Kidney (tissue), 14 donors: ENCODE measurements around the gene NALCN. TPM values are rescaled to one million over a fixed set of nuclear protein-coding genes. Genes with fewer than 3 reads are reported as not detected.

Experiments
- DNase-seq, 5 donors: peaks; one replicate each; pipeline ENCODE4 v3.0.0-alpha.2; 2013 to 2020
- FAIRE-seq: peaks from 2 replicates; lab custom pipeline; 2012; peaks lifted over from hg19 to GRCh38; lab: Jason Lieb, UNC
- H3K27ac ChIP-seq, 2 donors: one replicate each; pipeline ENCODE4 v1.7.0; 2013; ENCODE audit warnings: low read depth in 2 of 2, low read length in 2 of 2, inconsistent platforms in 1 of 2
- H3K27me3 ChIP-seq: one replicate; pipeline ENCODE4 v1.7.1; 2013; ENCODE audit warnings: low read length, inconsistent platforms; ENCODE audit not compliant: control insufficient read depth, insufficient read depth
- H3K36me3 ChIP-seq, 3 donors: one replicate each; pipeline versions ENCODE4 v1.7.0 to v1.7.1; 2013; ENCODE audit warnings: low read length in 3 of 3, control low read depth in 1 of 3, inconsistent platforms in 1 of 3; ENCODE audit not compliant: insufficient read depth in 3 of 3, control insufficient read depth in 2 of 3
- H3K4me1 ChIP-seq, 3 donors: one replicate each; pipeline versions ENCODE4 v1.7.0 to v1.7.1; 2013; ENCODE audit warnings: low read length in 3 of 3, inconsistent platforms in 1 of 3, low read depth in 1 of 3; ENCODE audit not compliant: control insufficient read depth in 2 of 3, insufficient read depth in 2 of 3
- H3K4me3 ChIP-seq, 3 donors: one replicate each; pipeline versions ENCODE4 v1.7.0 to v1.8.1; 2013; ENCODE audit warnings: low read length in 3 of 3, control low read depth in 1 of 3, inconsistent platforms in 1 of 3
- H3K9ac ChIP-seq, 3 donors: one replicate each; pipeline versions ENCODE4 v1.7.0 to v1.7.1; 2013; ENCODE audit warnings: low read length in 3 of 3, control low read depth in 1 of 3, inconsistent platforms in 1 of 3
- H3K9me3 ChIP-seq, 3 donors: one replicate each; pipeline versions ENCODE4 v1.7.0 to v1.7.1; 2013; ENCODE audit warnings: low read length in 3 of 3, control low read depth in 1 of 3, inconsistent platforms in 1 of 3; ENCODE audit not compliant: control insufficient read depth in 2 of 3, insufficient read depth in 1 of 3
- intact Hi-C: fragments of 100-400 bp; cut with DNase I; formaldehyde crosslinking; loops from one replicate; pipeline ENCODE4 v1.11.1; 2022
- polyA plus RNA-seq: library from polyadenylated mRNA; stranded (reverse); fragments of 350-450 nt; fragmentation: Illumina TruSeq; extraction: RNeasy Lipid Tissue Mini Kit (QIAGEN cat#74804); gene quantifications from one replicate; pipeline ENCODE4 v1.2.3, GENCODE V29; 2014; ENCODE audit warnings: low read depth, low replicate concordance; ENCODE audit not compliant: insufficient read depth
- total RNA-seq: library from RNA; stranded (reverse); fragmentation: NEBNext Ultra II Directional; extraction: Animal tissue kit (Norgen Biotek cat#: 25700); gene quantifications from one replicate; pipeline ENCODE4 v1.2.1, GENCODE V29; 2021
- TF ChIP-seq, protein P1 (sequence below): IDR thresholded peaks from 3 replicates; pipeline ENCODE4 v1.5.1; 2012; ENCODE audit warnings: mild to moderate bottlenecking, moderate library complexity, borderline replicate concordance; ENCODE audit not compliant: insufficient read depth; ENCODE audit errors: extremely low read depth
- donor health status: control.
- donor health status: control.
- donor health status: control.
- donor health status: control.
- donor health status: control.
- donor health status: DM: yes; HTN: yes; CAD: no.
- donor health status: Normal renal cell carcinoma (clear cell type).

Gene NALCN
- total and polyA plus RNA-seq, 2 donors from 2014 or later, result 0.43 to 2.4 TPM

DNA sequence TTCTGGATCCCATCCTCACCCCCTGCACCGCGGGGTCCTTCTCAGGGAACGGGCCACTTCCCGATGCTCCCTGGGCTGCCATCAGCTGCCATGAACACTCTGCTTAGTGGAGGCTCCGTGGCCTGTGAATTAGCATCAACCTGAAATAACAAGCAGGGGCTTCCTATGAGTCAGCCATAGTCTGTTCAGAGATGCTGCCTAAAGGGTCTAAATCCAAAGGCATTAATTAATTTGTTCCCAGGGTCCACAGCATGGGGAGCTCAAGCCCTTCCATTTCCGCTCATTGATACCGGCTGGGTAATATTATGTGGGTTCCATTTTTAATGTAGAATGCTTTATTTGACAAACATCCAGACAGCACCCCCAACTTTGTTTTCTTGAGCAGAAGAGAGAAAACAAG lies 399.8 kb downstream of the NALCN start:
- Histone ChIP-seq H3K9me3 (no peaks in the 10 kb centered on the region), H3K36me3 (no peaks in the 10 kb centered on the region), H3K27me3 (no peaks in the 10 kb centered on the region), H3K4me1 (no peaks in the 10 kb centered on the region), H3K27ac (no peak overlapping the region), H3K9ac (no peak overlapping the region), H3K4me3 (no peak overlapping the region)
- DNase-seq (no peak), FAIRE-seq (no peak)
- TF ChIP-seq, protein P1, sequence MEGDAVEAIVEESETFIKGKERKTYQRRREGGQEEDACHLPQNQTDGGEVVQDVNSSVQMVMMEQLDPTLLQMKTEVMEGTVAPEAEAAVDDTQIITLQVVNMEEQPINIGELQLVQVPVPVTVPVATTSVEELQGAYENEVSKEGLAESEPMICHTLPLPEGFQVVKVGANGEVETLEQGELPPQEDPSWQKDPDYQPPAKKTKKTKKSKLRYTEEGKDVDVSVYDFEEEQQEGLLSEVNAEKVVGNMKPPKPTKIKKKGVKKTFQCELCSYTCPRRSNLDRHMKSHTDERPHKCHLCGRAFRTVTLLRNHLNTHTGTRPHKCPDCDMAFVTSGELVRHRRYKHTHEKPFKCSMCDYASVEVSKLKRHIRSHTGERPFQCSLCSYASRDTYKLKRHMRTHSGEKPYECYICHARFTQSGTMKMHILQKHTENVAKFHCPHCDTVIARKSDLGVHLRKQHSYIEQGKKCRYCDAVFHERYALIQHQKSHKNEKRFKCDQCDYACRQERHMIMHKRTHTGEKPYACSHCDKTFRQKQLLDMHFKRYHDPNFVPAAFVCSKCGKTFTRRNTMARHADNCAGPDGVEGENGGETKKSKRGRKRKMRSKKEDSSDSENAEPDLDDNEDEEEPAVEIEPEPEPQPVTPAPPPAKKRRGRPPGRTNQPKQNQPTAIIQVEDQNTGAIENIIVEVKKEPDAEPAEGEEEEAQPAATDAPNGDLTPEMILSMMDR, result no peak
- intact Hi-C loops, result no loop called here

DNA sequence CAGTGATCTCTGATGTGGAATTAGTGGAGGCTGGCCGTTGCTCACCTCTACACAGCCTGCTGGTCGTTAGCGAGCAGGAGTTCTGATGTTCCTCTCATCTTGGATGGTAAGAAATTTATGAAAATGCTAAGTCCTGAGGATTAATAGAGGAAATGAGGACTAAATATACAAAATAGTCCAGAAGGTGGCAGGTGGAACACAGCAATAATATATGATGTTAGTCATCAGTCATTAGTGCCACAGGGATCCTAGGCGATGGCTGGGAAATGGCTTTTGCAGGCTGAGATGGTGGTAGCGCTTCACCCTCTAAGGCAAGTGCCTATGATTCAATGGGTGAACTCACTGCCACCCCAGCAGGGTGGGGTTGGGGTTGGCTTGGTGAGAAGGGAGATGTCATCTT lies 403.1 kb downstream of the NALCN start:
- TF ChIP-seq, protein P1, result no peak
- no peaks in the 10 kb centered on the region for H3K9me3 ChIP-seq

DNA sequence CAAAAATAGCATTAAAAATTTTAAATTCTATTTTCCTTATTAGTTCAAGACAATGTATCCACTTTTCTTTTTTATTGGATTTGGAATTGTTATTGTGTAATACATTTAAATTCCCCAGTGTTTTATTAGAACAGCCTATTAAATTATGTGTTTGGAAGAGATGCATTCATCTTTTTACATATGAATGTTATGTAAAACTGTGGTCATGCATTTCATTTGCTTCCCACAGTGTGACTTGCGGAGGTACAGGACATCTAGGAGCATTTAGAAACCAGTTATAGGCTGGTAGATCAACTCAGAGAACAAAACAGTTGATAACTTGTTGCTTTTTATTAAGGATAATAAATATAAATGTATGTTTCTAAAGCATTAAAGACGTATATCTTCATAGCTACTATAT lies 406.2 kb downstream of the NALCN start:
- no peak for DNase-seq
- H3K27ac ChIP-seq, result no peak overlapping the region
- FAIRE-seq, result no peak
- H3K4me1 ChIP-seq, result no peaks in the 10 kb centered on the region
- no peaks in the 10 kb centered on the region for H3K27me3 ChIP-seq
- H3K9me3 ChIP-seq, result no peaks in the 10 kb centered on the region
- TF ChIP-seq, protein P1, result no peak
- intact Hi-C loops, result no loop called here
- H3K9ac ChIP-seq, result no peak overlapping the region
- H3K4me3 ChIP-seq, result no peak overlapping the region
- no peaks in the 10 kb centered on the region for H3K36me3 ChIP-seq

More for the DNA sequence above, 403.1 kb downstream of the NALCN start:
- intact Hi-C loops, result no loop called here
- no peaks in the 10 kb centered on the region for H3K36me3 ChIP-seq
- H3K4me1 ChIP-seq, result no peaks in the 10 kb centered on the region
- FAIRE-seq, result no peak
- DNase-seq, result no peak
- no peak overlapping the region for H3K4me3 ChIP-seq
- H3K27me3 ChIP-seq, result no peaks in the 10 kb centered on the region
- no peak overlapping the region for H3K27ac ChIP-seq
- no peak overlapping the region for H3K9ac ChIP-seq

DNA sequence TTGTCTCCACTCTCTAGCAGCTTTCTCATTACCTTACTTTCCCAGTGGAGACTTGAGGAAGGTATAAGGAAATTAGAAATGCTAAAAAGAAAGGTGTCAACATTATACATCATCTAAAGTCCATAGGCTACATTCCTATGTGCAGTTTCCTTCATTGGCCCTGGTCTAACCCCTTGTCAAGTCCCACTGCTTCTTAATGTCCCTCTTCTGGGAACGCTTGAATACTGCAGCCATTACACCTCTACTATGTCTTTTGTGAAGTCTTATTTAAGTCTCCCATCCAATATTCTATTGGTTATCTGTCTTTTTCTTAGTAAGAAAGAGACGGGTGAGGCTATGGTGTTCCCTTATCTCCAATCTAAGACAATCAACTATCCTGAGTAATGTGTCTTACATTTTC lies 409.1 kb downstream of the NALCN start:
- Histone ChIP-seq H3K27me3 (no peaks in the 10 kb centered on the region), H3K4me3 (no peak overlapping the region), H3K9me3 (no peaks in the 10 kb centered on the region), H3K4me1 (no peaks in the 10 kb centered on the region), H3K27ac (no peak overlapping the region), H3K36me3 (no peaks in the 10 kb centered on the region), H3K9ac (no peak overlapping the region)
- intact Hi-C loops, result no loop called here
- TF ChIP-seq, protein P1, result no peak
- DNase-seq (no peak), FAIRE-seq (no peak)
